Uterus (tissue), 2 donors: Measurements from ENCODE around the gene ARID1B.

ENCODE experiments used
- POLR2A ChIP-seq, 2 donors: fragments of 450-650 bp; IDR thresholded peaks; one replicate each; pipeline ENCODE4 v1.6.1; 2016; ENCODE audit warnings: antibody characterized with exemption in 2 of 2, mild to moderate bottlenecking in 1 of 2, moderate library complexity in 1 of 2
- TF ChIP-seq, protein P1 (sequence below), 4 experiments: fragments of 200-600 bp in 2 of 4; fragments of 450-650 bp in 2 of 4; sonication (generic) in 2 of 4; IDR thresholded peaks; one replicate each; pipeline ENCODE4 v1.5.1; 2016 to 2019; ENCODE audit warnings: antibody characterized with exemption in 4 of 4, mild to moderate bottlenecking in 2 of 4, moderate library complexity in 1 of 4

- TF ChIP-seq, protein P1, sequence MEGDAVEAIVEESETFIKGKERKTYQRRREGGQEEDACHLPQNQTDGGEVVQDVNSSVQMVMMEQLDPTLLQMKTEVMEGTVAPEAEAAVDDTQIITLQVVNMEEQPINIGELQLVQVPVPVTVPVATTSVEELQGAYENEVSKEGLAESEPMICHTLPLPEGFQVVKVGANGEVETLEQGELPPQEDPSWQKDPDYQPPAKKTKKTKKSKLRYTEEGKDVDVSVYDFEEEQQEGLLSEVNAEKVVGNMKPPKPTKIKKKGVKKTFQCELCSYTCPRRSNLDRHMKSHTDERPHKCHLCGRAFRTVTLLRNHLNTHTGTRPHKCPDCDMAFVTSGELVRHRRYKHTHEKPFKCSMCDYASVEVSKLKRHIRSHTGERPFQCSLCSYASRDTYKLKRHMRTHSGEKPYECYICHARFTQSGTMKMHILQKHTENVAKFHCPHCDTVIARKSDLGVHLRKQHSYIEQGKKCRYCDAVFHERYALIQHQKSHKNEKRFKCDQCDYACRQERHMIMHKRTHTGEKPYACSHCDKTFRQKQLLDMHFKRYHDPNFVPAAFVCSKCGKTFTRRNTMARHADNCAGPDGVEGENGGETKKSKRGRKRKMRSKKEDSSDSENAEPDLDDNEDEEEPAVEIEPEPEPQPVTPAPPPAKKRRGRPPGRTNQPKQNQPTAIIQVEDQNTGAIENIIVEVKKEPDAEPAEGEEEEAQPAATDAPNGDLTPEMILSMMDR (IDR thresholded peaks at IDR 0.05) = no peak
- no peak for TF ChIP-seq POLR2A (IDR thresholded peaks at IDR 0.05)
Observed at GRCh38 chr6:156806155-156806554, 29.0 kb downstream of the ARID1B start.
